ENCODE data around the gene NEUROD6.
A peak's percentile ranks its signal among the peaks of the same experiment; 100 is the strongest.

Gene NEUROD6

GRCh38 chr7:31340603-31341002 lies at the start of gene NEUROD6:
TSS of gene NEUROD6 (minus strand) at chr7:31340726. CDS start at chr7:31339268, 1,458 bp downstream.
- DNase-seq = no peak

GRCh38 chr7:31384466-31384865 lies 43.9 kb upstream of the NEUROD6 start:
- no peak for DNase-seq

GRCh38 chr7:31382722-31383121 lies 42.2 kb upstream of the NEUROD6 start:
- DNase-seq = no peak

- no peak for DNase-seq
Observed at GRCh38 chr7:31373337-31374289, 33.1 kb upstream of the NEUROD6 start.

- DNase-seq = no peak
Observed at GRCh38 chr7:31372231-31372959, 31.9 kb upstream of the NEUROD6 start.

GRCh38 chr7:31371621-31372020 lies 31.1 kb upstream of the NEUROD6 start:
- DNase-seq = no peak

GRCh38 chr7:31370609-31371008 lies 30.1 kb upstream of the NEUROD6 start:
- no peak for DNase-seq

- DNase-seq = no peak
Observed at GRCh38 chr7:31368620-31369019, 28.1 kb upstream of the NEUROD6 start.

GRCh38 chr7:31363496-31363895 lies 23.0 kb upstream of the NEUROD6 start:
- DNase-seq = no peak

GRCh38 chr7:31363051-31363450 lies 22.5 kb upstream of the NEUROD6 start:
- no peak for DNase-seq

- no peak for DNase-seq
Observed at GRCh38 chr7:31362401-31362800, 21.9 kb upstream of the NEUROD6 start.

- DNase-seq = no peak
Observed at GRCh38 chr7:31358467-31358866, 17.9 kb upstream of the NEUROD6 start.

- no peak for DNase-seq
Observed at GRCh38 chr7:31345421-31345820, 4.9 kb upstream of the NEUROD6 start.

- no peak for DNase-seq
Observed at GRCh38 chr7:31343516-31344305, 3.2 kb upstream of the NEUROD6 start.

GRCh38 chr7:31341141-31341540 lies 615 bp upstream of the NEUROD6 start:
- DNase-seq = no peak

GRCh38 chr7:31340051-31340450 lies 475 bp downstream of the NEUROD6 start:
- peak in 1 of 2 experiments; percentile 23 for DNase-seq

GRCh38 chr7:31338706-31339105 lies 1.8 kb downstream of the NEUROD6 start:
- no peak for DNase-seq

GRCh38 chr7:31337002-31337565 lies 3.4 kb downstream of the NEUROD6 start:
- DNase-seq = no peak

- DNase-seq = no peak
Observed at GRCh38 chr7:31336202-31337001, 4.1 kb downstream of the NEUROD6 start.

GRCh38 chr7:31335884-31336201 lies 4.7 kb downstream of the NEUROD6 start:
- DNase-seq = no peak

- DNase-seq = no peak
Observed at GRCh38 chr7:31335161-31335856, 5.2 kb downstream of the NEUROD6 start.

Data from cerebellar nuclear complex (tissue), 1 donor.